CD14-positive monocyte (primary cell): Measurements from ENCODE around the gene CDAN1. TPM values are rescaled to one million over a fixed set of nuclear protein-coding genes. Genes with fewer than 3 reads are reported as not detected.

Source experiments
- DNase-seq, 3 donors: peaks; one replicate each; pipeline ENCODE4 v3.0.0-alpha.2; 2011 to 2022
- H2AFZ ChIP-seq: 2 replicates; pipeline ENCODE4 v1.6.0; 2012; ENCODE audit warnings: mild to moderate bottlenecking, low read depth, low read length, inconsistent platforms; ENCODE audit not compliant: insufficient read depth, poor library complexity, severe bottlenecking
- H3K27ac ChIP-seq, 2 donors: 1 replicate in 1 of 2; 2 replicates in 1 of 2; pipeline ENCODE4 v1.5.1; 2012 to 2013; ENCODE audit warnings: low read length in 2 of 2, control low read depth in 1 of 2, inconsistent platforms in 1 of 2, low read depth in 1 of 2, mild to moderate bottlenecking in 1 of 2
- H3K27me3 ChIP-seq, 2 donors: one replicate each; pipeline versions ENCODE4 v1.6.0 to v1.6.1; 2011 to 2013; ENCODE audit warnings: low read length in 2 of 2; ENCODE audit not compliant: control insufficient read depth in 2 of 2, insufficient read depth in 2 of 2
- H3K36me3 ChIP-seq, 2 donors: replicated peaks in 1 of 2; 1 replicate in 1 of 2; 2 replicates in 1 of 2; pipeline versions ENCODE4 v1.5.1 to v1.6.1; 2012 to 2013; ENCODE audit warnings: low read length in 2 of 2, control low read depth in 1 of 2, inconsistent platforms in 1 of 2, mild to moderate bottlenecking in 1 of 2; ENCODE audit not compliant: insufficient read depth in 2 of 2, control insufficient read depth in 1 of 2
- H3K4me1 ChIP-seq, 2 donors: 1 replicate in 1 of 2; 2 replicates in 1 of 2; pipeline versions ENCODE4 v1.5.1 to v1.6.1; 2012 to 2013; ENCODE audit warnings: low read length in 2 of 2, control low read depth in 1 of 2, inconsistent platforms in 1 of 2, mild to moderate bottlenecking in 1 of 2, moderate library complexity in 1 of 2; ENCODE audit not compliant: insufficient read depth in 2 of 2, control insufficient read depth in 1 of 2
- H3K4me2 ChIP-seq: replicated peaks from 2 replicates; pipeline ENCODE3; 2012; ENCODE audit warnings: low read length, moderate library complexity, mild to moderate bottlenecking; ENCODE audit not compliant: poor library complexity, severe bottlenecking; ENCODE audit errors: extremely low read depth
- H3K4me3 ChIP-seq, 3 experiments: fragments of 200-600 bp in 1 of 3; sonication (generic) in 1 of 3; replicated peaks in 1 of 3; 1 replicate in 2 of 3; 2 replicates in 1 of 3; pipeline ENCODE4 v1.5.1; 2011 to 2013; ENCODE audit warnings: low read length in 3 of 3, mild to moderate bottlenecking in 3 of 3, control low read depth in 2 of 3, low read depth in 2 of 3, inconsistent platforms in 1 of 3, moderate library complexity in 1 of 3
- H3K79me2 ChIP-seq: 2 replicates; pipeline ENCODE4 v1.6.0; 2012; ENCODE audit warnings: mild to moderate bottlenecking, control low read depth, inconsistent platforms, low read length, moderate library complexity; ENCODE audit not compliant: insufficient read depth
- H3K9ac ChIP-seq: 2 replicates; pipeline ENCODE4 v1.6.0; 2017; ENCODE audit warnings: low read length, mild to moderate bottlenecking; ENCODE audit not compliant: insufficient read depth, poor library complexity, severe bottlenecking
- H3K9me3 ChIP-seq, 2 donors: replicated peaks in 1 of 2; 1 replicate in 1 of 2; 2 replicates in 1 of 2; pipeline versions ENCODE4 v1.5.1 to v1.6.1; 2012 to 2013; ENCODE audit warnings: low read length in 2 of 2, control low read depth in 1 of 2; ENCODE audit not compliant: control insufficient read depth in 1 of 2, insufficient read depth in 1 of 2
- H4K20me1 ChIP-seq: 2 replicates; pipeline ENCODE4 v1.6.0; 2012; ENCODE audit warnings: mild to moderate bottlenecking, low read length, control low read depth, moderate library complexity; ENCODE audit not compliant: insufficient read depth
- H3K27ac Mint-ChIP-seq, 7 donors: one replicate each; pipeline ENCODE4 v1.8.0; 2020; ENCODE audit warnings: mild to moderate bottlenecking in 7 of 7, mixed read lengths in 7 of 7, moderate library complexity in 6 of 7, inconsistent platforms in 2 of 7
- H3K27me3 Mint-ChIP-seq, 3 donors: one replicate each; pipeline ENCODE4 v1.8.0; 2021 to 2022; ENCODE audit warnings: low read depth in 3 of 3, mild to moderate bottlenecking in 3 of 3, mixed read lengths in 3 of 3, moderate library complexity in 3 of 3, inconsistent platforms in 1 of 3
- H3K36me3 Mint-ChIP-seq, 2 donors: one replicate each; pipeline ENCODE4 v1.8.0; 2020; ENCODE audit warnings: mixed read lengths in 2 of 2, inconsistent platforms in 1 of 2, mild to moderate bottlenecking in 1 of 2
- H3K4me1 Mint-ChIP-seq: one replicate; pipeline ENCODE4 v1.8.0; 2020; ENCODE audit warnings: mild to moderate bottlenecking, mixed read lengths
- H3K4me3 Mint-ChIP-seq, 2 donors: one replicate each; pipeline ENCODE4 v1.8.0; 2020; ENCODE audit warnings: mild to moderate bottlenecking in 2 of 2, mixed read lengths in 2 of 2, moderate library complexity in 1 of 2
- H3K9me3 Mint-ChIP-seq, 7 donors: one replicate each; pipeline ENCODE4 v1.8.0; 2020 to 2022; ENCODE audit warnings: mixed read lengths in 7 of 7, mild to moderate bottlenecking in 6 of 7, moderate library complexity in 6 of 7, inconsistent platforms in 2 of 7
- CTCF ChIP-seq: fragments of 200-600 bp; IDR thresholded peaks from one replicate; pipeline ENCODE4 v1.8.0; 2022; ENCODE audit warnings: antibody characterized with exemption, mild to moderate bottlenecking
- WGBS: methylation state at CpG from one replicate; pipeline ENCODE4 v1.1.5; 2013; ENCODE audit warnings: missing lambda C conversion rate; ENCODE audit not compliant: insufficient coverage; 5-methylcytosine and 5-hydroxymethylcytosine counted together
- intact Hi-C, 2 donors: fragments of 100-400 bp; cut with micrococcal nuclease; formaldehyde crosslinking; loops; one replicate each; pipeline versions ENCODE4 v1.15.0 to v1.15.1; 2023
- polyA plus RNA-seq, 3 donors: library from polyadenylated mRNA; depleted of rRNA in 1 of 3; unstranded in 2 of 3; stranded (reverse) in 1 of 3; fragments of 300-500 nt in 2 of 3; fragments of >200 nt in 1 of 3; fragmentation: Illumina TruSeq in 2 of 3; gene quantifications; 1 replicate in 2 of 3; 2 replicates in 1 of 3; pipeline ENCODE4 v1.2.3, GENCODE V29; 2012 to 2021

CDAN1 gene
- polyA plus RNA-seq, 3 donors: 1.1 to 6.3 (median 2.2) TPM

GRCh38 chr15:42716125-42716524 is 20.8 kb downstream of the CDAN1 start:
- peaks cover 11 to 12% of the 10 kb centered on the region in 2 donors for H3K36me3 Mint-ChIP-seq
- 100% methylated on average over 3 of the region's 5 CpGs for WGBS
- no peak overlapping the region for H3K27ac Mint-ChIP-seq
- DNase-seq: no peak
- Histone ChIP-seq H3K27me3 (no peaks in the 10 kb centered on the region), H3K36me3 (peaks cover 7 to 18% of the 10 kb centered on the region in 2 donors), H3K4me1 (no peaks in the 10 kb centered on the region), H3K27ac (no peak overlapping the region), H3K9me3 (no peaks in the 10 kb centered on the region), H3K9ac (no peak overlapping the region), H3K4me2 (no peak overlapping the region), H2AFZ (no peak overlapping the region), H4K20me1 (no peaks in the 10 kb centered on the region), H3K79me2 (no peaks in the 10 kb centered on the region), H3K4me3 (no peak overlapping the region)
- H3K27me3 Mint-ChIP-seq: peaks cover 0 to 2% (median 0%) of the 10 kb centered on the region in 3 donors
- intact Hi-C loops: no loop called here
- peaks cover 0 to 3% (median 0%) of the 10 kb centered on the region in 7 donors for H3K9me3 Mint-ChIP-seq
- TF ChIP-seq CTCF: no peak
- no peaks in the 10 kb centered on the region for H3K4me1 Mint-ChIP-seq
- no peak overlapping the region for H3K4me3 Mint-ChIP-seq

- H3K36me3 Mint-ChIP-seq: no peaks in the 10 kb centered on the region
- TF ChIP-seq CTCF: no peak
Observed at GRCh38 chr15:42712584-42712983, 24.3 kb downstream of the CDAN1 start.

More at GRCh38 chr15:42712584-42712983, 24.3 kb downstream of the CDAN1 start:
- Mint-ChIP-seq H3K4me3 (no peak overlapping the region), H3K9me3 (peaks cover 0 to 3% (median 0%) of the 10 kb centered on the region in 7 donors), H3K4me1 (no peaks in the 10 kb centered on the region), H3K27me3 (peaks cover 0 to 2% (median 2%) of the 10 kb centered on the region in 3 donors), H3K27ac (no peak overlapping the region)
- DNase-seq: no peak
- H3K36me3 ChIP-seq: no peaks in the 10 kb centered on the region
- no peak overlapping the region for H2AFZ ChIP-seq
- H3K9me3 ChIP-seq: no peaks in the 10 kb centered on the region
- no peaks in the 10 kb centered on the region for H3K4me1 ChIP-seq
- no peaks in the 10 kb centered on the region for H4K20me1 ChIP-seq
- WGBS: 100% methylated on average over 1 of the region's 4 CpGs
- intact Hi-C loops: no loop called here
- H3K4me2 ChIP-seq: no peak overlapping the region
- no peaks in the 10 kb centered on the region for H3K79me2 ChIP-seq
- H3K27me3 ChIP-seq: no peaks in the 10 kb centered on the region
- no peak overlapping the region for H3K9ac ChIP-seq
- H3K4me3 ChIP-seq: no peak overlapping the region
- H3K27ac ChIP-seq: no peak overlapping the region
